ENCODE data around the gene PJVK.

GRCh38 chr2:178422097-178422496, 29.1 kb upstream of the PJVK start:
- no peak for TF ChIP-seq CTCF (IDR thresholded peaks at IDR 0.05; ENCODE audit: insufficient read depth, low read length)
- no peak for TF ChIP-seq REST (IDR thresholded peaks at IDR 0.05; ENCODE audit: insufficient replicate concordance, low read depth)
- TF ChIP-seq POLR2AphosphoS5 (IDR thresholded peaks at IDR 0.05; ENCODE audit: low read depth) = no peak
- TF ChIP-seq GABPA (IDR thresholded peaks at IDR 0.05; ENCODE audit: low read depth) = no peak
- TF ChIP-seq SPI1 (IDR thresholded peaks at IDR 0.05; ENCODE audit: borderline replicate concordance, low read depth) = no peak

Measured in HL-60 (cell line).